ENCODE results near the gene PID1.

PID1 gene

DNA sequence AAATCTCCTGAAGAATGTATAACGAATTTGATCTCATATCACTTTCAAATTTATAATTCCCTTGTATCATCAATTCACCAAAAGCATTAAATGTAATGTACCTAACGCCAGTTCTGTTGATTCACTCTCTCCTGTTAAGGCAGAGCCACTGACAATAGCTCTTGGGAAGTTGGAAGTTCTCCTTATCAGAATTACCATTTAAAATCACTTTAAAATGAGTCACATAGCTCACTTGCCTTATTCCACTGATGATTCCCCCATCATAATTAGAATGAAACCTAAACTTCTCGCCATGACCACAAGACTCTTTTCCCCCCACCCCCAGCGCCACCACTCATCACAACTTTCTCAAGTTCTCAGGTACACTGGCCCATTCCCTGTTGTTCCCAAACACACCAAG, 117.1 kb downstream of the PID1 start:
- Histone ChIP-seq H3K36me3 (ENCODE audit: control insufficient read depth, insufficient read depth, low read length) (no peaks in the 10 kb centered on the region), H3K4me3 (ENCODE audit: low read length) (no peak overlapping the region), H3K27ac (ENCODE audit: low read depth, low read length) (no peak overlapping the region), H3K27me3 (ENCODE audit: control insufficient read depth, insufficient read depth, low read length) (no peaks in the 10 kb centered on the region), H3K4me1 (ENCODE audit: control insufficient read depth, insufficient read depth, low read length) (no peaks in the 10 kb centered on the region), H3K9ac (ENCODE audit: low read length) (no peak overlapping the region)

DNA sequence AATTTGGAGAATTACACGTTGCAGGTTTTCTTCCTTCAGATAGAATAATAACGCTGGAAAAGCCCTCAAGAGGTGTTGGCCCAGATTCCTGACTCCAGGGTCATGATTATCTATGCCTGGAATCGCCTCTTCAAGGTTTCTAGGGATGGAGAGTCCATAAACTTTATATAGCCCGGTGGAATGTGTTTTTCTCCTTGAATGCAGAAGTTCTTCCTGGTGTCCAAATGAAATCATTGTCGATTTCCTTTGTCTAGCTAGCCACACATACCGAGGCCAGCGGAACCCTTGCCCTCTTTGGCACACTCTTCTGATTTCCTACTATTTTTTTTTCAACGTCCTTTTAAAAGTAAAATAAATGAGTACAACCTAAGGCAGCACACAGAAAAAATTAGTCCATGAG, 117.8 kb downstream of the PID1 start:
- Histone ChIP-seq H3K4me1 (ENCODE audit: control insufficient read depth, insufficient read depth, low read length) (no peaks in the 10 kb centered on the region), H3K4me3 (ENCODE audit: low read length) (no peak overlapping the region), H3K9ac (ENCODE audit: low read length) (no peak overlapping the region), H3K27me3 (ENCODE audit: control insufficient read depth, insufficient read depth, low read length) (no peaks in the 10 kb centered on the region), H3K27ac (ENCODE audit: low read depth, low read length) (no peak overlapping the region), H3K36me3 (ENCODE audit: control insufficient read depth, insufficient read depth, low read length) (no peaks in the 10 kb centered on the region)

GRCh38 chr2:229152674-229153073, 118.4 kb downstream of the PID1 start:
- Histone ChIP-seq H3K27me3 (ENCODE audit: control insufficient read depth, insufficient read depth, low read length) (no peaks in the 10 kb centered on the region), H3K27ac (ENCODE audit: low read depth, low read length) (no peak overlapping the region), H3K36me3 (ENCODE audit: control insufficient read depth, insufficient read depth, low read length) (no peaks in the 10 kb centered on the region), H3K4me1 (ENCODE audit: control insufficient read depth, insufficient read depth, low read length) (no peaks in the 10 kb centered on the region), H3K4me3 (ENCODE audit: low read length) (no peak overlapping the region), H3K9ac (ENCODE audit: low read length) (no peak overlapping the region)

DNA sequence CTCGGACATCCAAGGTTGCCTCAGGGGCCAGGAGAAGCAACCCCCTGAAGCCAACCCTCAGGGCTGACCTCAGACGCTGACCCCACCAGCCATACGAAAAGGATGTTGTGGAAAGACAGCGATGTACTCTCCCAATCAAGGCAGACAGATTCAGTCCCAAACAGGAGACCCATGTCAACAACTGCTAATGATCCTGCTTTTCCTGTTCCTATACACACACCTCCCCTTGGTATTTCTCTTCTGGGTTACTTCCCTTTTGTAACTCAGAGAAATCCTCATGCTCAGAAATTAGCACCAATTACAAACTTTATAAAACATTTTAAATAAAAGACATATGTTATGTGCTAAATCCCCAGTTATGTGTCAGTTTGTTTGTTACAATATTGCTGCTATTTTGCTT, 120.8 kb downstream of the PID1 start:
- no peaks in the 10 kb centered on the region for H3K36me3 ChIP-seq (ENCODE audit: control insufficient read depth, insufficient read depth, low read length)
- H3K9ac ChIP-seq (ENCODE audit: low read length) = no peak overlapping the region
- no peak overlapping the region for H3K4me3 ChIP-seq (ENCODE audit: low read length)
- H3K27me3 ChIP-seq (ENCODE audit: control insufficient read depth, insufficient read depth, low read length) = no peaks in the 10 kb centered on the region
- no peaks in the 10 kb centered on the region for H3K4me1 ChIP-seq (ENCODE audit: control insufficient read depth, insufficient read depth, low read length)
- no peak overlapping the region for H3K27ac ChIP-seq (ENCODE audit: low read depth, low read length)

GRCh38 chr2:229141424-229142025, 129.6 kb downstream of the PID1 start:
- Histone ChIP-seq H3K4me3 (ENCODE audit: low read length) (no peak overlapping the region), H3K27me3 (ENCODE audit: control insufficient read depth, insufficient read depth, low read length) (no peaks in the 10 kb centered on the region), H3K27ac (ENCODE audit: low read depth, low read length) (no peak overlapping the region), H3K36me3 (ENCODE audit: control insufficient read depth, insufficient read depth, low read length) (no peaks in the 10 kb centered on the region), H3K9ac (ENCODE audit: low read length) (no peak overlapping the region), H3K4me1 (ENCODE audit: control insufficient read depth, insufficient read depth, low read length) (no peaks in the 10 kb centered on the region)

DNA sequence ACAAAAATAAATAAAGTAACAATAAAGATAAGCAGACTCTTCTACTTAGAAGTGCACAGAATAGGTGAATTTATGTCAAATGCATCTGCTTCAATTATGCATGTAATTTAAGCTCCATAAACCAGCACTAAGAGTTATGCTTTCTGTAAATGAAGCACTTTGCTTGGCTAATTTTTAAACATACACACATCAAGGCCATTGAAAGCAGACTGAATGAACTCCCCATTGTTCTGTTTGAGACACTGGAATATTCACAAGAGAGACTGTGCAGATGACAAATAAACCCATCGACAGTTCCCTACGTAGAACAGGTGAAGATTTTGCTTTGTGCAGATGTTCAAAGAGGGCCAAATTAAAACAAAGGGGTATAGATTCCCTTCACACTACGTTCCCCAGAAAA, 133.4 kb downstream of the PID1 start:
- no peaks in the 10 kb centered on the region for H3K36me3 ChIP-seq (ENCODE audit: control insufficient read depth, insufficient read depth, low read length)
- no peak overlapping the region for H3K27ac ChIP-seq (ENCODE audit: low read depth, low read length)
- no peaks in the 10 kb centered on the region for H3K27me3 ChIP-seq (ENCODE audit: control insufficient read depth, insufficient read depth, low read length)
- H3K4me3 ChIP-seq (ENCODE audit: low read length) = no peak overlapping the region
- no peak overlapping the region for H3K9ac ChIP-seq (ENCODE audit: low read length)
- no peaks in the 10 kb centered on the region for H3K4me1 ChIP-seq (ENCODE audit: control insufficient read depth, insufficient read depth, low read length)

DNA sequence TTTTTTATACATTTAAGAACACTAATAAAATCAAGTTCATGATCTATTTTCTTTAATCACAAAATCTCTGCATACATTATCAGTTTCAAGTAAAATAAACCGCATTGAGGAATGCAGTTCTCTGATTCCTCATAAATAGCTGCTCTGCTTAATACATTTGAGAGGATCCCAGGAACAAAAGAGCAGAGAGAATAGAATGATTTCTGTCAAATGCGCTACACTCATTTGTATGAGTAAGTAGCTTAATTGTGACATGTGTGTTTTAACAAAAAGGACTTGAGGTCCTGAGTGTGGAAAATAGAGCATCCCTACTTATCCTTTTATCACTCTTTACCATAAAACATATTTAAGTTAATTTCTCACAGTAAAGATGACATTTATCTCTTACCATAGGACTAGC, 134.0 kb downstream of the PID1 start:
- H3K9ac ChIP-seq (ENCODE audit: low read length) = no peak overlapping the region

GRCh38 chr2:229133155-229133772, 137.8 kb downstream of the PID1 start:
- Histone ChIP-seq H3K9ac (ENCODE audit: low read length) (no peak overlapping the region), H3K27ac (ENCODE audit: low read depth, low read length) (no peak overlapping the region), H3K27me3 (ENCODE audit: control insufficient read depth, insufficient read depth, low read length) (no peaks in the 10 kb centered on the region), H3K36me3 (ENCODE audit: control insufficient read depth, insufficient read depth, low read length) (no peaks in the 10 kb centered on the region), H3K4me3 (ENCODE audit: low read length) (no peak overlapping the region), H3K4me1 (ENCODE audit: control insufficient read depth, insufficient read depth, low read length) (peaks cover 3% of the 10 kb centered on the region)

More for the DNA sequence above, 134.0 kb downstream of the PID1 start:
- no peaks in the 10 kb centered on the region for H3K36me3 ChIP-seq (ENCODE audit: control insufficient read depth, insufficient read depth, low read length)
- no peaks in the 10 kb centered on the region for H3K4me1 ChIP-seq (ENCODE audit: control insufficient read depth, insufficient read depth, low read length)
- no peak overlapping the region for H3K4me3 ChIP-seq (ENCODE audit: low read length)
- no peaks in the 10 kb centered on the region for H3K27me3 ChIP-seq (ENCODE audit: control insufficient read depth, insufficient read depth, low read length)
- no peak overlapping the region for H3K27ac ChIP-seq (ENCODE audit: low read depth, low read length)

GRCh38 chr2:229132236-229132635, 138.9 kb downstream of the PID1 start:
- H3K36me3 ChIP-seq (ENCODE audit: control insufficient read depth, insufficient read depth, low read length) = no peaks in the 10 kb centered on the region
- H3K27ac ChIP-seq (ENCODE audit: low read depth, low read length) = no peak overlapping the region
- peaks cover 3% of the 10 kb centered on the region for H3K4me1 ChIP-seq (ENCODE audit: control insufficient read depth, insufficient read depth, low read length)
- no peaks in the 10 kb centered on the region for H3K27me3 ChIP-seq (ENCODE audit: control insufficient read depth, insufficient read depth, low read length)
- no peak overlapping the region for H3K4me3 ChIP-seq (ENCODE audit: low read length)
- H3K9ac ChIP-seq (ENCODE audit: low read length) = no peak overlapping the region

- Histone ChIP-seq H3K27ac (ENCODE audit: low read depth, low read length) (no peak overlapping the region), H3K9ac (ENCODE audit: low read length) (no peak overlapping the region), H3K27me3 (ENCODE audit: control insufficient read depth, insufficient read depth, low read length) (no peaks in the 10 kb centered on the region), H3K4me1 (ENCODE audit: control insufficient read depth, insufficient read depth, low read length) (peaks cover 3% of the 10 kb centered on the region), H3K4me3 (ENCODE audit: low read length) (no peak overlapping the region), H3K36me3 (ENCODE audit: control insufficient read depth, insufficient read depth, low read length) (no peaks in the 10 kb centered on the region)
Observed at GRCh38 chr2:229130522-229130921, 140.6 kb downstream of the PID1 start.

DNA sequence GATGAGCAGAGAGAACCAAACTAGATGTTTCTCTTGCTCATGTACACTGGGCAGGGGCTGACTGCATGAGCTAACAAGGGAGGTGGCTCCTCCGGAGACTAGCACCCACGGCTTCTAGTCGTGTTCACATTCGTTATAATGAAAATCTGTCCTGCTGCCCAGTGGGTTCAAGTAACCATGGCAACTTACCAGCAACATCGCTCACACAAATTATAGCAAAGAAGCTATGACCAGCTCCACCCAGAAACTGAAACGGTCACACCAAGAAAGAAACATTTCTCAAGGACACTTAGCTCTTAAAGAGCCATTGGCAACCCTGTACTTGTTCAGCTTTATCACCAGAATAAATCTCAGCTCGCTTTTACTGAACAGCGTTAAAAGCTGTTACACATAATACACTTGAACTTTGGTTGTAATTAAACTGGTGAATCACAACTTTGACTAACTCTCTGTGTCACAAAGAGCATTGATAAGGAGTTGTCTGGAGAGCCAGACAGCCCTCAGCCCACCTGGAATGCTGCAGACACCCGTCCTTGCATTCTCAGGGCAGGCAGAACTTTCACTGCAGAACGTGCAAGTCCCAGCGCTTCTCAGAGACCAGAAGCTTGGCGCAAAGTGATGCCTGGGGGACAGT, 141.2 kb downstream of the PID1 start:
- H3K4me1 ChIP-seq (ENCODE audit: control insufficient read depth, insufficient read depth, low read length) = peaks cover 3% of the 10 kb centered on the region
- no peak overlapping the region for H3K9ac ChIP-seq (ENCODE audit: low read length)
- H3K27ac ChIP-seq (ENCODE audit: low read depth, low read length) = no peak overlapping the region
- no peaks in the 10 kb centered on the region for H3K27me3 ChIP-seq (ENCODE audit: control insufficient read depth, insufficient read depth, low read length)
- H3K4me3 ChIP-seq (ENCODE audit: low read length) = no peak overlapping the region
- no peaks in the 10 kb centered on the region for H3K36me3 ChIP-seq (ENCODE audit: control insufficient read depth, insufficient read depth, low read length)

GRCh38 chr2:229127471-229127870, 143.6 kb downstream of the PID1 start:
- peaks cover 3% of the 10 kb centered on the region for H3K4me1 ChIP-seq (ENCODE audit: control insufficient read depth, insufficient read depth, low read length)
- H3K27me3 ChIP-seq (ENCODE audit: control insufficient read depth, insufficient read depth, low read length) = no peaks in the 10 kb centered on the region
- no peaks in the 10 kb centered on the region for H3K36me3 ChIP-seq (ENCODE audit: control insufficient read depth, insufficient read depth, low read length)
- H3K4me3 ChIP-seq (ENCODE audit: low read length) = no peak overlapping the region
- H3K9ac ChIP-seq (ENCODE audit: low read length) = no peak overlapping the region
- H3K27ac ChIP-seq (ENCODE audit: low read depth, low read length) = no peak overlapping the region

DNA sequence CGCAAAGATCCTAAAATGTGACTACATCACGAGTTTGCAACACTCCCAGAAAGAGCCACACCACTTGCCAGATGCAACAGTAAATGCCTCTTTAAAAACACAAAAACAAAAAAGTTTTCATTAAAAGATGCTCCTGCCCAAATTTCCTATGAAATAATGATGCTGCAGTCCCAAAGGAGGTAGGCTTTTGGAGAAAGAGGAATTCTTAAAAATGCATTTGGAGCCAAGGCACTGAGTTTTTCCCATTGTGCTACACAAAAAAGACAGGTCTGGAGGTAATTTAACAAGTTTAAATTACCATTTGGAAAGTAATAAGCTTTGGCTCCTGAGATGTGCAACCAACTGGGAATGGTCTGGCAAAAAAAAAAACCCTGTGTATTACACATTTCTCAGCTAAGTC, 145.0 kb downstream of the PID1 start:
- H3K36me3 ChIP-seq (ENCODE audit: control insufficient read depth, insufficient read depth, low read length) = no peaks in the 10 kb centered on the region
- no peak overlapping the region for H3K27ac ChIP-seq (ENCODE audit: low read depth, low read length)
- peaks cover 3% of the 10 kb centered on the region for H3K4me1 ChIP-seq (ENCODE audit: control insufficient read depth, insufficient read depth, low read length)
- no peaks in the 10 kb centered on the region for H3K27me3 ChIP-seq (ENCODE audit: control insufficient read depth, insufficient read depth, low read length)
- no peak overlapping the region for H3K9ac ChIP-seq (ENCODE audit: low read length)
- no peak overlapping the region for H3K4me3 ChIP-seq (ENCODE audit: low read length)
